D341Med (cell line): ENCODE data around the gene IRX2.
A peak's percentile ranks its signal among the peaks of the same experiment; 100 is the strongest.

ENCODE experiments used
- DNase-seq: peaks from one replicate; pipeline ENCODE4 v3.0.0; 2012; ENCODE audit warnings: low spot score

IRX2 gene

DNA sequence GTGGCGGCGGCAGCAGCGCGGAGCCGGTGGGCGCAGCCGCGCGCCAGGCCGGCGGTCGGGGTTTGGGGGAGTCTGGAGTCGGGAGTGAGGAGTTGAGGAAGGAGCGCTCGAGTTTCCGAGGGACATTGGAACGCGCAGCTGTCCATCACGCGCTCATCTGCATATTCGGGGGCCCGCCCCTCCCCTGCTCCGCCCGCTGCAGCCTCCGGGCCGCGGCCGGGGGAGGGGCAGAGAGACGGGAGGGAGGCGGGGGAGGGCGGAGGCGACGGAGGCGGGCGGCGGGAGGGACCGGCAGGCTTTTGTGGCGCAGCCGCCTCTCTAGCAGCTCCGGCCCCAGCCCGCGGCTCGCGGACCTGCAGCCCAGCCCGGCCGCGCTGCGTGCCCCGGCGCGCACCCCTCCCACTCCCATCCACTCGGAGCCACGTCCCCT, at the start of gene IRX2:
TSS of gene IRX2 (minus strand) at position 86 of the 430 bp plus-strand sequence. CDS start 264 bp downstream, outside the sequence.
- DNase-seq, result peak; percentile 76

GRCh38 chr5:2800035-2800434, 48.6 kb upstream of the IRX2 start:
- no peak for DNase-seq

DNA sequence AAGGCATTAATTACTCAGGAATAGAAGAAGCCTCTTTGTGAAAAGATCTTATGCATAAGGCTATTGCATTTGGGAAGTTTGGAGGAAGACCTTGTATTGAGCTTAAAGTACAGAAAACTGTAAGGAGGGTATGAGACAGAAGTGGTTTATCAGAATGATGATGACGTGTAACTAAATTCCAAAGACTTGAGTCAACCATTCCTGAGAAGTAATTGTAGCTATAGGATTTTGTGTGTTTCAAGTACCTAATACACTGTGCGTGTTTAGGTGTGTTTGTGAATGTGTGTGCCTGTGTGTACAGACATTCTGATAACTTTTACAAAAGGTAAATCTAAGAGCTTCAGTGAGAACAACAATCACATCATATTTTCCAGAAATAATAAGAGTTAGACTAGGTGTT, 46.5 kb upstream of the IRX2 start:
- DNase-seq, result no peak

DNA sequence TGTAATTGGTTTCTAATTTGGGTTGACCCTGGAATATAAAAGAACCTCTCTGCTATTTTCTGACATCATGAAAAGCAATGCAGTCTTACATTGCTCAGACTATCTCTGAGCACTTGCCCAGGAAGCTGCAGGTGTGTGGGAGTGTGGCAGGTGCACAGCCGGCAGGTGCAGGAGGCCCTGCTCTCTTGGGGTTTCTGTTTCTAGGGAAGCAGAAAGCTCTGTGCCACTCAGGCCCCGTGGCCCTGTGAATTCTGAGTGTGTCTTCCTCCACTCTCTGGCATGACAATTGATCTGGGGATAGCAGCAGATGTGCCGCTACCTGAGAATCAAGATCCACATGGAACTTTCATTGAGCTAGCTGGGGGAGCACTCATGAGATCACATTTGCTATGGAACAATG, 45.7 kb upstream of the IRX2 start:
- no peak for DNase-seq

GRCh38 chr5:2783223-2783622, 31.7 kb upstream of the IRX2 start:
- DNase-seq, result no peak

GRCh38 chr5:2782658-2783057, 31.2 kb upstream of the IRX2 start:
- no peak for DNase-seq

DNA sequence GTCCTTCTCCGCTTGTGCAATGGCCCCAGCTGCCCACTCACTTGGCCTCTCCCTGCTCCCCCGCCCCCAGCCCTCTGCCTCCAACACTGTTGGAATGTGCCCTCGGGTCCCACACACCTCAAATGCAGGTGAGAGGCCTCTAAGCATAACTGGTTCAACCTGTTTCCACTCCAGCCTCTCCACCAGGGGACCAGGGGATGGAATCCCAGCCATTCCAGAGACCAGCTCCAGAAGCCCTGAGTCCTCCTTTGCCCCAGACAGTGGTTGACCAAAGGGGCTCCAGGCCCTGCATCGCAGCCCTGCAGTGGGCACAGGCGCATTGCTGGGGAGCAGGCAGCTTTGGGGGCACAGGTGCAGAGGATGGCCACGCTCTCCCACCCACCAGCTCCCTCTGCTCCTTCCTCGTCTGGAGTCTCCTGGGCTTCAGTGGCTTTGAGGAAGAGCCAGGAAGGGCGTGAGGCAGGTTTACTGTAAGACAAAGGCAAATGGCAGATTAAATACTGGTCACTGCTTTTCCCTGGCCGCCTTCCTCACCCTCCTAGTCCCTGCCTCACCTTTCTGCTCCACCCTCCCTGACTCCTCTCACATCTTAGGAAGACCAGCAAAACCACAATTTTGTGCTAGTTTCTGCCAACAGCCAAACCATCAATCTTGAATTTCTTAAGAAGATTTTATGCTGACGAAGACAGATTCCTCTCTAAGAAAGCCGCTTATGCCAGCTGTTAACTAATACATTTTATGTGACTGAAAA, 29.1 kb upstream of the IRX2 start:
- no peak for DNase-seq

DNA sequence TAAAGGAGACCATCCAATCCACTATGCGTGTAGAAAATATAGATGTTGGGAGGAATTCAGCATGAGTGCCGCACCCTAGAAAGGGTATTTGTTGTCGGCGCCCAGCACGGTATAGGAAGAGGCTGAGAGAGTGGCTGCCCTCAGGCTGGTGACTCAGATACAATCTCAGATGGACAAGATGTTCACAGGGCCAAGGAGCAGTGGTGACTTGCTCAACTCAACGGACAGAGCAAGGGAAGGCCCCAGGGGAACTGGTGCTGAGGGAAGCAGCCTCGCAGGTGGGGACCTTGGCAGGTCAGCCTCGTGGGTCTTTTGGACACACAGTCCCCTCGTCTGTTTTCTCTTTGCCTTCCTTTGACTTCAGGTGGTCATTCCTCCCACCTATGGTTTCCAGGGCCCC, 28.0 kb upstream of the IRX2 start:
- no peak for DNase-seq

DNA sequence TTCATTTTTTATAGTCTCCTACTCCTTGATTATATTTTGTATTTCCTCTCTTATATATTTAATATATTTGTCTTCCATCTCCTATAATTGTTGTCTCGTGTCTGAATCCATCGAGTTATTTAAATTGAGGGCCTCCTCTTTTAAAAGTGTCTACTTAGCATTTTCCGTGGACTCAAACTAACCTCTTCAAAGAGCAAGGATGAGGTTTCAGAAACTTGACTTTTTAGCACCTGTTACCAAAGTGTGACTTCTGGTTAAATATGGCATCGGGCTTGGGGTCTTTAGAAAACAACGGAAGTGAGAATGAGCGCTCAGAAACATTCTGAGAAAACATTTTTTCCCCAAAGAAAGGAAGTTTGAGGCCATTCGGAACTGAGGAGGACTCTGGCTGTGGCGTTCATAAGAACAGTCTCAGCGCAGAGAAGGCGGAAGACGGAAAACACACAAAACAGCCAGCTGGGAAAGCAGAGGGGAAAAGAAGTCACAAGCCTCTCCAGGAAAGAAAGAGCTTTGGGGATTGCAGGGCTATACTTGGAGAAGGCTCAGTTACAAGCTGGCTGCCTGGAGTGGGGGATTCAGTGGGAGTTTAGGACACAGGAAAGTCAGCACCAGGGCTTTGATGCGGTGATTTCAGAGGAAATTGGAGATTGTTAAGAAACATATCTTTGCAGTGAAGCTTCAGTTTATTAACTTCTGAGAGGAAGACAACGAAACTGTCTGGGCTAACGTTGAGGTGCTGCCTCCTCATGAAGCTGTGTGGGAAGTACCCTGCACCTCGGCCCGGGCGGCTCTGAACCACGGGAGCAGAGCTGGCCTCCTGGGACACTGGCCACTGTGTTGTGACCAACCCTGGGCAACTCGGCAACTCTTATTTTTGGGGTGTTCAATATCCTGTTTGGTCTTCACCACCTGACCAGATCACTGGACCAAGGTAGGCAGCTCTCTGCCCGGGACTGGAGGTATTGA, 25.1 kb upstream of the IRX2 start:
- DNase-seq, result no peak

DNA sequence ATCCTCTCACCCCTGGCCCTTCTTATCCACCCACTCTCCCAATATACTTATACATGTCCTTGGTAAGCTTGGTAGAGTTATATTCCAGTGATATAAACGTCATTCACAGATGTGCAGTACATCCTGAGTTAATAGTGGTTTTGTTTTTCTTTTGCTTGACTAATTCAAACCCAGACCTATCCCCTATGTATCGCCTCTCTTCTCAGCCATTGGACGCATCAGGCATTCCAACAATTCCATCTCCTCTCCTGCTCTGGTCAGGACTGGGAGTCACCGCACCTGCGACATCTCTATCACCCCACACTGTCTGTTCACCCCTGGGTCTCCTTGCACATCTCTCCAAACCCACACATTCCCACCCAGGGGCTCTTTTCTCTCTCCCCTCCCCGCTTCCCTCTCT, 21.9 kb upstream of the IRX2 start:
- no peak for DNase-seq

- no peak for DNase-seq
These were observed 15.6 kb upstream of the IRX2 start for GRCh38 chr5:2767089-2767488.

- no peak for DNase-seq
These were observed 13.1 kb upstream of the IRX2 start for GRCh38 chr5:2764581-2764980.

GRCh38 chr5:2763533-2763794, 12.0 kb upstream of the IRX2 start:
- no peak for DNase-seq

- DNase-seq, result no peak
These were observed 11.5 kb upstream of the IRX2 start for GRCh38 chr5:2762744-2763532.

- no peak for DNase-seq
These were observed 10.5 kb upstream of the IRX2 start for GRCh38 chr5:2761921-2762488.

DNA sequence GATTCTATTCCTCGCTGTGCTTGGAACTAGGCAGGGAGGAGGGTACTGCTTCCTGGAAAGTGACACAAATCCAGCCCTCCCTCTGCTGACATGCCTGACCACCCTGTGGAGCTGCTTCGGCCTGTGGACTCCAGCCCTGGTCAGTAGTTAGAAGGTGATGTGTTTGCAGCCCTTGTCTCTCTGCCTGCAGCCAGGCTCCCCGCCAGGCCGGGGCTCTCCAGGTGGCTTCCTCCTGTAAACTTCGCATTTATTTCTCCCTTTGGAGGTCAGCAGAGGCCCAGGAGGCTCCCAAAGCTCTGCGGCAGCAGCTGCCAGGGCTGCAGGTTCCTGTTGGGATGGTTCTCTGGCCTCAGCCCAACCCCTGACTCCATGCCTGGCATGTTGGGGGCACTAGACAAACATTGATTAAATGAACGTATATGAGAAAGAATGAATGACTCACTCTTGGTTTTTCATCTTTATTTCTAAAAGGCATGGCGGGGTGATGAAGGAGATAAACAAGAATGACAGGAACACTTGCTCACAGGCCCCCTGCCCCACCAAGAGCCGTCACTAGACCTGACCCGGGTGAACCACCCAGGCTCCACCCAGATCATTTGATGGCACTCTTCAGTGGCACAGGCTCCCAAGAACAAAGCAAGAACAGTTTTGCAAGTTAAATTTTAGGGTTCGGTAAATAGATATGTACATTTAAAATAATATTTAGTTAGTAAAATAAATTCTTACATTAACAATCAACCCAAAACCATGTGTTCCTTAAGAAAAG, 8.4 kb upstream of the IRX2 start:
- DNase-seq, result no peak

GRCh38 chr5:2759091-2759490, 7.6 kb upstream of the IRX2 start:
- no peak for DNase-seq

DNA sequence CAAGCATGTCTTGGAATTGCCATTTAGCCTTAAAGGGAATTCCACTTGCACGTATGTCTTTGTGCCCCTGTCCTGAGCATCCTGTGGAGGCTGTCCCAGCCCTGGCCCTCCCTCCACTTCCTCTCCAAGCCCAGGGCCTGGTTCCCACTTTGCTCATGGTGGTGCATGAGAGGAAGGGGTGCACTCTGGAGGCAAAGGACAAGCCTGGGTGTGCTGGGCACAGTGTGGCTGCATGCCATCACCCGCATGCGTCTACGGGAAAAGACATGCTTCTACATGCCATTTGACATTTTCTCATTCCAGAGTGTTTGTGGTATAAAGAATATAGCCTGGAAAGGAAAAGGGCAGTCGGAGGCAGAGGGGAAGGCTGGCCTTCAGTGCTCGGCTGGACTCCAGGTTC, 7.2 kb upstream of the IRX2 start:
- DNase-seq, result no peak

DNA sequence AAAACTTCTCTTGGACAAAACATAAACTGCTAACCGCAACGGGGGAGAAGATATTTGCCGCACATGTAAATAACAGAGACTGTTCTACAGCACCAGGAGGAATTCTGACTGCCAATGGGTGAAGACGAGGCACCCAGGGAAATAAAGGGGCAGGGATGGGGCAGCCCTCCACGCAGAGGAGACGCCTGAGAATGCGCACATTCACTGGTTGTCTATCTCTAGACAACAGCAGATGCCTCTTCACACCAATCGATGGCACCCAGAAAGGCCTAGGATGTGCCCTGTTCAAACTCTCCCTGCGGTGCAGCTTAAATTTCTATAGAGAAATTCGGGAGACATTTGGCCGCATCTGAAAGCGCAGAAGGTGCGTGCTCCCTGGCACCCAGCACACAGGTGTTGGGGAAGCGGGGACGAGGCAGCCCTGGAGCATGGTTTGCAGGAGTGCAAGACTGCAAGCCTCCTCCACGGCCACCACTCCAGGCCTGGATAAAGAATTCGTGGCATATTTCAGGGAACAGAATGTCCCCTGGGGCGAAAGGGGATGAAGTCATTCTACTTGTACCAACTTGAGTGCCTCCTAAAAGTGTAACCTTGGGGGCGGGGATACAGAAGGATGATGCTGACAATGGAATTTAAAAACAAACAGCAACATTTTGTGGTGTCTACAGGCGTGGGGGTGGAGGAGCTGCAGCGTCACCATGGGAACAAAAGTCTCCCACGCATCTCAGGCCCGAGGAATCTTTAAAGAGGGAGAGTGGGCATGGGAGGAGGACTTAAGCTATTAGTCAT, 6.3 kb upstream of the IRX2 start:
- DNase-seq, result no peak
